ENCODE data around the gene IL17RA. TPM values are rescaled to one million over a fixed set of nuclear protein-coding genes. Genes with fewer than 3 reads are reported as not detected.

Gene IL17RA
- total and polyA plus RNA-seq, 2 of the 4 experiments (the other 2 are of a cell fraction), result 5.2 to 15.3 TPM

DNA sequence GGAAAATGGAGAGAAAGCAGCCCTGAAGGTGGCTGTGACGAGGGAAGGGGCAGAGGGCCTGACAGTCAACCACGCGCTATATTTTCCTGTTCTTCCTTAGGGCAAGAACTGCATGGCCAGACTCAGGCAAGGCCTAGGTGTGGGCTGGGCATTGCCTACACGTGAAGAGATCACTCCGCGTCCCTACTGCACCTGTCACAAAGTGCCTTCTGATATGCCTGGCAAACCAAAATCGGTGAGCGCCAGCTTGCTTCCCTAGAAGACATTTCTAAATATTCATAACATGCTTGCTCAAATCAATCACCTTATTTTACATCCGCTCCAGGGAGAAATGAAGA is 30.1 kb downstream of the IL17RA start:
- Histone ChIP-seq H2BK120ac (ENCODE audit: low read depth, low read length) (no peak overlapping the region), H4K20me1 (ENCODE audit: insufficient read depth, low read length) (no peaks in the 10 kb centered on the region), H3K56ac (ENCODE audit: extremely low read depth, insufficient read depth, low read length) (no peak overlapping the region), H3K23ac (ENCODE audit: low read depth, low read length) (no peak overlapping the region), H4K91ac (ENCODE audit: insufficient read depth, low read depth, low read length) (no peak overlapping the region), H3K18ac (ENCODE audit: low read depth, low read length) (no peak overlapping the region), H3K4me1 (ENCODE audit: control insufficient read depth, insufficient read depth, low read length) (no peaks in the 10 kb centered on the region), H3K4me2 (ENCODE audit: low read depth, low read length) (no peak overlapping the region), H2BK20ac (ENCODE audit: low read depth, low read length) (no peak overlapping the region), H3K14ac (replicated peaks; ENCODE audit: low read depth, low read length) (no peak overlapping the region), H2AK9ac (replicated peaks; ENCODE audit: low read depth, low read length, poor library complexity) (no peak overlapping the region), H3K79me1 (ENCODE audit: low read depth in 1 of 2, low read length in 2 of 2) (no peaks in the 10 kb centered on the region), H3K27ac (ENCODE audit: insufficient read depth, low read length) (no peak overlapping the region), H3K36me3 (ENCODE audit: control insufficient read depth, insufficient read depth, low read length) (peaks cover under 1% of the 10 kb centered on the region), H4K8ac (ENCODE audit: low read depth in 2 of 2, low read length in 2 of 2) (no peak overlapping the region), H2BK15ac (ENCODE audit: low read depth, low read length) (no peak overlapping the region), H3K9me1 (ENCODE audit: insufficient read depth, low read length) (no peaks in the 10 kb centered on the region), H3K4ac (ENCODE audit: low read depth, low read length) (no peak overlapping the region), H3K9ac (ENCODE audit: low read depth, low read length) (no peak overlapping the region), H4K5ac (ENCODE audit: low read depth, low read length) (no peak overlapping the region), H2AFZ (replicated peaks; ENCODE audit: low read length, poor library complexity) (no peak overlapping the region), H3K27me3 (ENCODE audit: control insufficient read depth, insufficient read depth, low read length) (peaks cover 17% of the 10 kb centered on the region; the same call in 1 of the 2 replicates), H3K4me3 (ENCODE audit: insufficient read depth, low read depth, low read length) (no peak overlapping the region), H3K9me3 (ENCODE audit: control insufficient read depth, insufficient read depth, low read length) (no peaks in the 10 kb centered on the region), H2AK5ac (ENCODE audit: low read depth, low read length) (no peak overlapping the region), H2BK5ac (ENCODE audit: low read depth, low read length, poor library complexity, severe bottlenecking) (no peak overlapping the region)
- WGBS, 2 experiments (ENCODE audit: extremely low coverage in 2 of 2, insufficient read length in 1 of 2), result 80% methylated on average over 3 of the region's 9 CpGs; no CpG with 5 or more reads in 1 of the 2 experiments
- no peak for TF ChIP-seq MAFK (IDR thresholded peaks at IDR 0.05; ENCODE audit: low read depth, low read length)
- TF ChIP-seq MXI1 (IDR thresholded peaks at IDR 0.05; ENCODE audit: borderline replicate concordance, low read depth, low read length), result no peak
- no peak for TF ChIP-seq CEBPB (IDR thresholded peaks at IDR 0.05; ENCODE audit: low read depth, low read length)
- TF ChIP-seq, protein P1, sequence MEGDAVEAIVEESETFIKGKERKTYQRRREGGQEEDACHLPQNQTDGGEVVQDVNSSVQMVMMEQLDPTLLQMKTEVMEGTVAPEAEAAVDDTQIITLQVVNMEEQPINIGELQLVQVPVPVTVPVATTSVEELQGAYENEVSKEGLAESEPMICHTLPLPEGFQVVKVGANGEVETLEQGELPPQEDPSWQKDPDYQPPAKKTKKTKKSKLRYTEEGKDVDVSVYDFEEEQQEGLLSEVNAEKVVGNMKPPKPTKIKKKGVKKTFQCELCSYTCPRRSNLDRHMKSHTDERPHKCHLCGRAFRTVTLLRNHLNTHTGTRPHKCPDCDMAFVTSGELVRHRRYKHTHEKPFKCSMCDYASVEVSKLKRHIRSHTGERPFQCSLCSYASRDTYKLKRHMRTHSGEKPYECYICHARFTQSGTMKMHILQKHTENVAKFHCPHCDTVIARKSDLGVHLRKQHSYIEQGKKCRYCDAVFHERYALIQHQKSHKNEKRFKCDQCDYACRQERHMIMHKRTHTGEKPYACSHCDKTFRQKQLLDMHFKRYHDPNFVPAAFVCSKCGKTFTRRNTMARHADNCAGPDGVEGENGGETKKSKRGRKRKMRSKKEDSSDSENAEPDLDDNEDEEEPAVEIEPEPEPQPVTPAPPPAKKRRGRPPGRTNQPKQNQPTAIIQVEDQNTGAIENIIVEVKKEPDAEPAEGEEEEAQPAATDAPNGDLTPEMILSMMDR (conservative IDR thresholded peaks at IDR 0.05; ENCODE audit: low read depth, low read length), result no peak
- no peak for TF ChIP-seq NFE2L2 (IDR thresholded peaks at IDR 0.05; ENCODE audit: low read depth, low read length)
- TF ChIP-seq POLR2A (IDR thresholded peaks at IDR 0.05; ENCODE audit: low read depth, low read length), result no peak
- TF ChIP-seq BHLHE40 (IDR thresholded peaks at IDR 0.05; ENCODE audit: low read depth, low read length), result no peak
- TF ChIP-seq RCOR1 (IDR thresholded peaks at IDR 0.05; ENCODE audit: insufficient replicate concordance, low read length), result no peak
- TF ChIP-seq MAZ (IDR thresholded peaks at IDR 0.05; ENCODE audit: borderline replicate concordance, low read depth, low read length), result no peak
- TF ChIP-seq, protein P2, sequence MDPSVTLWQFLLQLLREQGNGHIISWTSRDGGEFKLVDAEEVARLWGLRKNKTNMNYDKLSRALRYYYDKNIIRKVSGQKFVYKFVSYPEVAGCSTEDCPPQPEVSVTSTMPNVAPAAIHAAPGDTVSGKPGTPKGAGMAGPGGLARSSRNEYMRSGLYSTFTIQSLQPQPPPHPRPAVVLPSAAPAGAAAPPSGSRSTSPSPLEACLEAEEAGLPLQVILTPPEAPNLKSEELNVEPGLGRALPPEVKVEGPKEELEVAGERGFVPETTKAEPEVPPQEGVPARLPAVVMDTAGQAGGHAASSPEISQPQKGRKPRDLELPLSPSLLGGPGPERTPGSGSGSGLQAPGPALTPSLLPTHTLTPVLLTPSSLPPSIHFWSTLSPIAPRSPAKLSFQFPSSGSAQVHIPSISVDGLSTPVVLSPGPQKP (IDR thresholded peaks at IDR 0.05; ENCODE audit: borderline replicate concordance, low read depth, low read length), result no peak
- TF ChIP-seq, protein P3, sequence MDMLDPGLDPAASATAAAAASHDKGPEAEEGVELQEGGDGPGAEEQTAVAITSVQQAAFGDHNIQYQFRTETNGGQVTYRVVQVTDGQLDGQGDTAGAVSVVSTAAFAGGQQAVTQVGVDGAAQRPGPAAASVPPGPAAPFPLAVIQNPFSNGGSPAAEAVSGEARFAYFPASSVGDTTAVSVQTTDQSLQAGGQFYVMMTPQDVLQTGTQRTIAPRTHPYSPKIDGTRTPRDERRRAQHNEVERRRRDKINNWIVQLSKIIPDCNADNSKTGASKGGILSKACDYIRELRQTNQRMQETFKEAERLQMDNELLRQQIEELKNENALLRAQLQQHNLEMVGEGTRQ (IDR thresholded peaks at IDR 0.05; ENCODE audit: low read depth, low read length), result no peak
- no peak for TF ChIP-seq CHD1 (IDR thresholded peaks at IDR 0.05; ENCODE audit: low read depth, low read length)
- TF ChIP-seq RFX5 (IDR thresholded peaks at IDR 0.05; ENCODE audit: low read depth, low read length), result no peak
- no peak for TF ChIP-seq RAD21 (IDR thresholded peaks at IDR 0.05; ENCODE audit: low read length)
- no peak for TF ChIP-seq SMC3 (IDR thresholded peaks at IDR 0.05; ENCODE audit: low read depth, low read length)
- TF ChIP-seq FOS (IDR thresholded peaks at IDR 0.05; ENCODE audit: low read depth, low read length), result no peak
- ChIA-PET POLR2A (ENCODE audit: unreplicated experiment) (no interaction called here), CTCF (no interaction called here)
- intact Hi-C loops (cut with micrococcal nuclease) (no loop called here), in situ Hi-C loops (cut with MboI; ENCODE audit: low sequenced_read_pairs) (no loop called here), dilution Hi-C loops (cut with HindIII; ENCODE audit: low sequenced_read_pairs, unreplicated experiment) (no loop called here)
- ATAC-seq (ENCODE audit: low read depth) (no peak), DNase-seq (no peak)
- BruUV-seq (replicated peaks), result no TSS peak
